ENCODE results near the gene DDX31.

DNA sequence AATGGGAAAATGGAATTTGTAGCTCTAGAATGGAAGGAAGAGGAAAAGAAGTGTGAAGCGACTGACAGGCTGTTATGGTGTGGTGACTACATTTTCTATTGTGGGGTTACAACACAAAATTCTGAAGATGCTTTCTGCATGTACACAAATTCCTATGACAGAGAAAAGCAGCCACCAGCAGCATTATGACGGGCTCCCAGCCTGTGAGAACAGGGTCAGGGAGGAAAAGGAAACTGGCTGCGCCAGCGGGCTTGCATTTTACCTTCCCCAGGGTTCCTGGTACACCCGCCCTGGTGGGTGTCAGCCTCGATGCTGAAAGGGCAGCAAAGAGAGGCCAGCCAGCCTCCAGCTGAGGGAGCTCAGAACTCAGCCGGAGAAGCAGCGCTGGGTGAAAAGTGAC is 41.0 kb downstream of the DDX31 start:
- TF ChIP-seq EZH2 (IDR thresholded peaks at IDR 0.05; ENCODE audit: borderline replicate concordance) (no peak), CTCF (IDR thresholded peaks at IDR 0.05; ENCODE audit: poor library complexity) (no peak), EZH2phosphoT487 (IDR thresholded peaks at IDR 0.05; ENCODE audit: low read depth, severe bottlenecking, unreplicated experiment) (no peak)

All from hepatocyte (in vitro differentiated cells).